Natural killer cell (primary cell): ENCODE data around the gene NDUFB7. TPM values are rescaled to one million over a fixed set of nuclear protein-coding genes. Genes with fewer than 3 reads are reported as not detected.
"Not testable (repeated sequence)": the region's sequence is repeated elsewhere in the genome, so short reads cannot be mapped to it uniquely, and the experiment has no call there.

Experiments used
- ATAC-seq, 3 donors: fragments of 150-1000 bp in 2 of 3; fragments of 200-7000 bp in 1 of 3; cut with Tn5 transposase; 1 replicate in 1 of 3; 2 replicates in 2 of 3; pipeline ENCODE4 v1.10.0; 2021; ENCODE audit warnings: mild to moderate bottlenecking in 2 of 3, moderate library complexity in 2 of 3
- DNase-seq, 2 donors: peaks; one replicate each; pipeline versions ENCODE4 v3.0.0 to v3.0.0-alpha.2; 2013 to 2021; ENCODE audit warnings: mixed read lengths in 1 of 2
- H3K27ac ChIP-seq: one replicate; pipeline ENCODE4 v1.5.1; 2013; ENCODE audit warnings: mild to moderate bottlenecking, low read length
- H3K27me3 ChIP-seq: one replicate; pipeline ENCODE4 v1.6.1; 2013; ENCODE audit warnings: low read length; ENCODE audit not compliant: control insufficient read depth, insufficient read depth
- H3K36me3 ChIP-seq: one replicate; pipeline ENCODE4 v1.6.1; 2013; ENCODE audit warnings: low read length; ENCODE audit not compliant: control insufficient read depth, insufficient read depth
- H3K4me1 ChIP-seq: one replicate; pipeline ENCODE4 v1.6.1; 2013; ENCODE audit warnings: low read length; ENCODE audit not compliant: control insufficient read depth, insufficient read depth
- H3K4me3 ChIP-seq: one replicate; pipeline ENCODE4 v1.5.1; 2013; ENCODE audit warnings: low read length
- H3K9me3 ChIP-seq: one replicate; pipeline ENCODE4 v1.6.1; 2013; ENCODE audit warnings: low read length; ENCODE audit not compliant: control insufficient read depth, insufficient read depth
- H3K27ac Mint-ChIP-seq, 2 donors: one replicate each; pipeline ENCODE4 v1.8.0; 2022; ENCODE audit warnings: mild to moderate bottlenecking in 2 of 2, mixed read lengths in 2 of 2, moderate library complexity in 1 of 2
- H3K27me3 Mint-ChIP-seq, 2 donors: one replicate each; pipeline ENCODE4 v1.8.0; 2022; ENCODE audit warnings: low read depth in 2 of 2, mixed read lengths in 2 of 2
- H3K36me3 Mint-ChIP-seq: one replicate; pipeline ENCODE4 v1.8.0; 2022; ENCODE audit warnings: mixed read lengths
- H3K4me1 Mint-ChIP-seq, 2 donors: one replicate each; pipeline ENCODE4 v1.8.0; 2022; ENCODE audit warnings: mixed read lengths in 2 of 2
- H3K4me3 Mint-ChIP-seq: one replicate; pipeline ENCODE4 v1.8.0; 2022; ENCODE audit warnings: mild to moderate bottlenecking, moderate library complexity, mixed read lengths
- H3K9me3 Mint-ChIP-seq, 2 donors: one replicate each; pipeline ENCODE4 v1.8.0; 2022; ENCODE audit warnings: mixed read lengths in 2 of 2
- CTCF ChIP-seq: fragments of 200-600 bp; IDR thresholded peaks from one replicate; pipeline ENCODE4 v1.8.0; 2022; ENCODE audit warnings: antibody characterized with exemption
- WGBS: methylation state at CpG from one replicate; pipeline ENCODE4 v1.1.7; 2013; ENCODE audit warnings: missing lambda C conversion rate; ENCODE audit not compliant: insufficient coverage; 5-methylcytosine and 5-hydroxymethylcytosine counted together
- intact Hi-C: fragments of 100-400 bp; cut with micrococcal nuclease; formaldehyde crosslinking; loops from one replicate; pipeline ENCODE4 v1.14.2; 2022
- total RNA-seq, 4 donors: library from RNA; stranded (reverse); fragments of 120-200 nt in 1 of 4; gene quantifications; one replicate each; pipeline versions ENCODE4 v1.2.3 to v1.2.4, GENCODE V29; 2013 to 2022

The NDUFB7 gene
- total RNA-seq, 3 donors from 2014 or later (not counting 1 experiment from before 2014, with no cell fraction given): 97.1 to 120 (median 108) TPM

GRCh38 chr19:14615623-14616022 is 43.8 kb upstream of the NDUFB7 start:
- Histone ChIP-seq H3K4me3 (no peak overlapping the region), H3K27me3 (no peaks in the 10 kb centered on the region), H3K4me1 (peaks cover 17% of the 10 kb centered on the region), H3K27ac (no peak overlapping the region), H3K9me3 (peaks cover 11% of the 10 kb centered on the region), H3K36me3 (no peaks in the 10 kb centered on the region)
- Mint-ChIP-seq H3K36me3 (peaks cover 13% of the 10 kb centered on the region), H3K4me3 (no peak overlapping the region), H3K9me3 (peaks cover 0 to 8% of the 10 kb centered on the region in 2 donors), H3K4me1 (no peaks in the 10 kb centered on the region), H3K27ac (no peak overlapping the region), H3K27me3 (peaks cover 6% of the 10 kb centered on the region in 2 donors)
- 95% methylated on average over 8 of the region's 8 CpGs for WGBS
- intact Hi-C loops: no loop called here
- ATAC-seq: no peak
- TF ChIP-seq CTCF: no peak
- DNase-seq: no peak

- H3K27ac Mint-ChIP-seq: peak overlapping the region in 1 of 2 donors; percentile 57
- peaks cover 4% of the 10 kb centered on the region for H3K36me3 Mint-ChIP-seq
- Histone ChIP-seq H3K4me3 (no peak overlapping the region), H3K4me1 (peaks cover 17% of the 10 kb centered on the region), H3K36me3 (no peaks in the 10 kb centered on the region), H3K27me3 (no peaks in the 10 kb centered on the region), H3K9me3 (peaks cover 5% of the 10 kb centered on the region), H3K27ac (peak overlapping the region; percentile 75)
- peak in 2 of 3 donors; percentile 42 to 90 for ATAC-seq
- peaks cover 6 to 9% of the 10 kb centered on the region in 2 donors for H3K27me3 Mint-ChIP-seq
- intact Hi-C loops: no loop called here
- DNase-seq: peak in 1 of 2 donors; percentile 9
- no peak overlapping the region for H3K4me3 Mint-ChIP-seq
- TF ChIP-seq CTCF: no peak
- WGBS: 15% methylated on average over 2 of the region's 4 CpGs
- no peaks in the 10 kb centered on the region for H3K9me3 Mint-ChIP-seq
- no peaks in the 10 kb centered on the region for H3K4me1 Mint-ChIP-seq
These were observed 42.2 kb upstream of the NDUFB7 start for GRCh38 chr19:14614099-14614412.

GRCh38 chr19:14613399-14614098 is 41.7 kb upstream of the NDUFB7 start:
- H3K4me3 ChIP-seq, H3K9me3 Mint-ChIP-seq, H3K4me1 Mint-ChIP-seq, H3K36me3 ChIP-seq, H3K9me3 ChIP-seq, H3K27me3 ChIP-seq, ATAC-seq, intact Hi-C loops, H3K4me3 Mint-ChIP-seq, H3K36me3 Mint-ChIP-seq, H3K27me3 Mint-ChIP-seq, DNase-seq: not testable (repeated sequence)
- WGBS: 56% methylated on average over 12 of the region's 14 CpGs
- H3K27ac Mint-ChIP-seq: peak overlapping the region in 1 of 2 donors; percentile 57
- peaks cover 17% of the 10 kb centered on the region for H3K4me1 ChIP-seq
- peak overlapping the region; percentile 75 for H3K27ac ChIP-seq

- DNase-seq (no peak), ATAC-seq (no peak)
- Histone ChIP-seq H3K9me3 (no peaks in the 10 kb centered on the region), H3K4me1 (peaks cover 17% of the 10 kb centered on the region), H3K36me3 (no peaks in the 10 kb centered on the region), H3K27me3 (no peaks in the 10 kb centered on the region), H3K27ac (peak overlapping the region; percentile 75), H3K4me3 (no peak overlapping the region)
- no peak for TF ChIP-seq CTCF
- Mint-ChIP-seq H3K36me3 (no peaks in the 10 kb centered on the region), H3K9me3 (no peaks in the 10 kb centered on the region), H3K4me1 (no peaks in the 10 kb centered on the region), H3K4me3 (no peak overlapping the region), H3K27ac (no peak overlapping the region), H3K27me3 (peaks cover 6 to 9% of the 10 kb centered on the region in 2 donors)
- intact Hi-C loops: no loop called here
- 96% methylated on average over 4 of the region's 4 CpGs for WGBS
These were observed 40.8 kb upstream of the NDUFB7 start for GRCh38 chr19:14612657-14613056.

GRCh38 chr19:14612242-14612641 is 40.4 kb upstream of the NDUFB7 start:
- H3K4me3 ChIP-seq, H3K36me3 Mint-ChIP-seq, H3K9me3 Mint-ChIP-seq, H3K27ac Mint-ChIP-seq, DNase-seq, H3K4me3 Mint-ChIP-seq, H3K27me3 ChIP-seq, H3K27me3 Mint-ChIP-seq, H3K4me1 Mint-ChIP-seq, intact Hi-C loops, ATAC-seq, H3K27ac ChIP-seq, H3K36me3 ChIP-seq, H3K9me3 ChIP-seq: not testable (repeated sequence)
- WGBS: 85% methylated on average over 5 of the region's 5 CpGs
- peaks cover 17% of the 10 kb centered on the region for H3K4me1 ChIP-seq
